Measurements from ENCODE around the gene GDI1. TPM values are rescaled to one million over a fixed set of nuclear protein-coding genes. Genes with fewer than 3 reads are reported as not detected.

GDI1 gene
- total and polyA plus RNA-seq, 10 of the 15 experiments (the other 5 are each of a cell fraction or from before 2014, with no cell fraction given): 0.92 to 102 (median 49.6) TPM

- TF ChIP-seq CTCF (IDR thresholded peaks at IDR 0.05 in 2 of 3, conservative IDR thresholded peaks at IDR 0.05 in 1 of 3; ENCODE audit: control insufficient read depth in 2 of 3, extremely low read depth in 1 of 3, insufficient read depth in 1 of 3, low read depth in 3 of 3, low read length in 3 of 3): no peak
- no peak for TF ChIP-seq RAD51 (IDR thresholded peaks at IDR 0.05)
- peak; percentile 63; the same call in 1 of the 2 replicates for TF ChIP-seq TCF12 (IDR thresholded peaks at IDR 0.05; ENCODE audit: low read depth, low read length)
- TF ChIP-seq NR2C1 (IDR thresholded peaks at IDR 0.05): no peak
- peak; percentile 32 for TF ChIP-seq POLR2A (IDR thresholded peaks at IDR 0.05; ENCODE audit: low read depth, low read length)
- TF ChIP-seq SMARCA5 (IDR thresholded peaks at IDR 0.05): no peak
- 0 out of 2 replicates have a peak, but pooled peaks have one; percentile 29 for TF ChIP-seq NKRF (conservative IDR thresholded peaks at IDR 0.05)
- no peak for TF ChIP-seq RELA (IDR thresholded peaks at IDR 0.05; ENCODE audit: borderline replicate concordance, partially characterized antibody)
- TF ChIP-seq NBN (IDR thresholded peaks at IDR 0.05): no peak
- 0 out of 2 replicates have a peak, but pooled peaks have one; percentile 17 for TF ChIP-seq DPF2 (IDR thresholded peaks at IDR 0.05)
- no peak for TF ChIP-seq CBX3 (IDR thresholded peaks at IDR 0.05; ENCODE audit: borderline replicate concordance, low read depth)
- TF ChIP-seq NFXL1 (IDR thresholded peaks at IDR 0.05; ENCODE audit: borderline replicate concordance): no peak
- no peak for TF ChIP-seq SREBF2 (IDR thresholded peaks at IDR 0.05; ENCODE audit: low read length)
- no peak; the same call in 1 of the 2 replicates for TF ChIP-seq SIN3A (IDR thresholded peaks at IDR 0.05; ENCODE audit: low read depth, low read length)
- TF ChIP-seq NFIC (IDR thresholded peaks at IDR 0.05; ENCODE audit: low read depth, low read length): no peak
- no peak for TF ChIP-seq MEF2B (IDR thresholded peaks at IDR 0.05; ENCODE audit: partially characterized antibody, poor library complexity, severe bottlenecking)
- no peak for TF ChIP-seq ZNF24 (IDR thresholded peaks at IDR 0.05)
- no peak for TF ChIP-seq ATF7 (IDR thresholded peaks at IDR 0.05; ENCODE audit: low read depth)
- TF ChIP-seq, protein P1, sequence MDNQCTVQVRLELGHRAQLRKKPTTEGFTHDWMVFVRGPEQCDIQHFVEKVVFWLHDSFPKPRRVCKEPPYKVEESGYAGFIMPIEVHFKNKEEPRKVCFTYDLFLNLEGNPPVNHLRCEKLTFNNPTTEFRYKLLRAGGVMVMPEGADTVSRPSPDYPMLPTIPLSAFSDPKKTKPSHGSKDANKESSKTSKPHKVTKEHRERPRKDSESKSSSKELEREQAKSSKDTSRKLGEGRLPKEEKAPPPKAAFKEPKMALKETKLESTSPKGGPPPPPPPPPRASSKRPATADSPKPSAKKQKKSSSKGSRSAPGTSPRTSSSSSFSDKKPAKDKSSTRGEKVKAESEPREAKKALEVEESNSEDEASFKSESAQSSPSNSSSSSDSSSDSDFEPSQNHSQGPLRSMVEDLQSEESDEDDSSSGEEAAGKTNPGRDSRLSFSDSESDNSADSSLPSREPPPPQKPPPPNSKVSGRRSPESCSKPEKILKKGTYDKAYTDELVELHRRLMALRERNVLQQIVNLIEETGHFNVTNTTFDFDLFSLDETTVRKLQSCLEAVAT (IDR thresholded peaks at IDR 0.05): 0 out of 2 replicates have a peak, but pooled peaks have one; percentile 34
- no peak for TF ChIP-seq RELB (IDR thresholded peaks at IDR 0.05; ENCODE audit: low read depth)
- TF ChIP-seq IRF4 (IDR thresholded peaks at IDR 0.05; ENCODE audit: low read depth, low read length): no peak
- no peak for TF ChIP-seq ESRRA (IDR thresholded peaks at IDR 0.05; ENCODE audit: low read length)
- TF ChIP-seq, protein P2, sequence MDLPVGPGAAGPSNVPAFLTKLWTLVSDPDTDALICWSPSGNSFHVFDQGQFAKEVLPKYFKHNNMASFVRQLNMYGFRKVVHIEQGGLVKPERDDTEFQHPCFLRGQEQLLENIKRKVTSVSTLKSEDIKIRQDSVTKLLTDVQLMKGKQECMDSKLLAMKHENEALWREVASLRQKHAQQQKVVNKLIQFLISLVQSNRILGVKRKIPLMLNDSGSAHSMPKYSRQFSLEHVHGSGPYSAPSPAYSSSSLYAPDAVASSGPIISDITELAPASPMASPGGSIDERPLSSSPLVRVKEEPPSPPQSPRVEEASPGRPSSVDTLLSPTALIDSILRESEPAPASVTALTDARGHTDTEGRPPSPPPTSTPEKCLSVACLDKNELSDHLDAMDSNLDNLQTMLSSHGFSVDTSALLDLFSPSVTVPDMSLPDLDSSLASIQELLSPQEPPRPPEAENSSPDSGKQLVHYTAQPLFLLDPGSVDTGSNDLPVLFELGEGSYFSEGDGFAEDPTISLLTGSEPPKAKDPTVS (IDR thresholded peaks at IDR 0.05; ENCODE audit: low read depth, low read length): no peak
Observed at GRCh38 chrX:154396973-154397887, 39.7 kb upstream of the GDI1 start (continued).
